22Rv1 (cell line): ENCODE measurements around the gene VPS11.
"Not testable (repeated sequence)": the region's sequence is repeated elsewhere in the genome, so short reads cannot be mapped to it uniquely, and the experiment has no call there.

ENCODE experiments used
- H3K27ac ChIP-seq: fragments of 450-650 bp; 2 replicates; pipeline ENCODE4 v1.5.1; 2017
- CTCF ChIP-seq: fragments of 450-650 bp; IDR thresholded peaks from 2 replicates; pipeline ENCODE4 v1.5.1; 2017; ENCODE audit warnings: mild to moderate bottlenecking
- ZFX ChIP-seq: fragments of 450-650 bp; IDR thresholded peaks from 2 replicates; pipeline ENCODE4 v1.6.1; 2017; ENCODE audit warnings: antibody characterized with exemption, borderline replicate concordance

VPS11 gene

GRCh38 chr11:119051440-119052162 is 16.0 kb upstream of the VPS11 start:
- TF ChIP-seq ZFX = no peak
- TF ChIP-seq CTCF = no peak
- H3K27ac ChIP-seq = no peak overlapping the region

- no peak overlapping the region for H3K27ac ChIP-seq
- no peak for TF ChIP-seq CTCF
- TF ChIP-seq ZFX = no peak
These were observed 15.3 kb upstream of the VPS11 start for GRCh38 chr11:119052163-119052814.

GRCh38 chr11:119054418-119054817 is 13.2 kb upstream of the VPS11 start:
- H3K27ac ChIP-seq = no peak overlapping the region
- TF ChIP-seq ZFX (no peak), CTCF (no peak)

- H3K27ac ChIP-seq = peak overlapping the region; percentile 80
These were observed 11.7 kb upstream of the VPS11 start for GRCh38 chr11:119055901-119056300.

GRCh38 chr11:119056421-119056999 is 11.1 kb upstream of the VPS11 start:
- H3K27ac ChIP-seq = peak overlapping the region; percentile 80
- no peak for TF ChIP-seq ZFX
- no peak for TF ChIP-seq CTCF

More at GRCh38 chr11:119055901-119056300, 11.7 kb upstream of the VPS11 start:
- TF ChIP-seq ZFX = no peak
- TF ChIP-seq CTCF = no peak

- no peak for TF ChIP-seq ZFX
- peak; percentile 49 for TF ChIP-seq CTCF
- peak within 1 kb of the TSS; percentile 80 for H3K27ac ChIP-seq
These were observed 10.4 kb upstream of the VPS11 start, which contains the start of gene HYOU1 for GRCh38 chr11:119057000-119057769. Gene HYOU1 (minus strand): TSS chr11:119057205. CDS start chr11:119056160, 1,045 bp downstream.

- not testable (repeated sequence) for H3K27ac ChIP-seq
These were observed 8.5 kb upstream of the VPS11 start for GRCh38 chr11:119059128-119059527.
